Lower leg skin (tissue), 3 donors: ENCODE data around the gene THSD7B.

Experiments
- CTCF ChIP-seq, 3 donors: fragments of 450-650 bp; IDR thresholded peaks; one replicate each; pipeline ENCODE4 v1.5.1; 2016; ENCODE audit warnings: antibody characterized with exemption in 3 of 3, mild to moderate bottlenecking in 3 of 3, moderate library complexity in 2 of 3
- POLR2A ChIP-seq, 2 donors: fragments of 450-650 bp; IDR thresholded peaks; one replicate each; pipeline ENCODE4 v1.6.1; 2016 to 2017; ENCODE audit warnings: antibody characterized with exemption in 2 of 2, mild to moderate bottlenecking in 1 of 2, moderate library complexity in 1 of 2

- TF ChIP-seq CTCF (IDR thresholded peaks at IDR 0.05) (no peak), POLR2A (IDR thresholded peaks at IDR 0.05) (no peak)
Observed at GRCh38 chr2:136787970-136788369, 22.6 kb downstream of the THSD7B start.
